IMR-90 (cell line): ENCODE measurements around the gene MICU1. TPM values are rescaled to one million over a fixed set of nuclear protein-coding genes. Genes with fewer than 3 reads are reported as not detected.

Source experiments
- ATAC-seq: fragments of 200-7000 bp; cut with Tn5 transposase; 2 replicates; pipeline ENCODE4 v1.9.1; 2020; ENCODE audit warnings: low read depth, mild to moderate bottlenecking, moderate library complexity
- BruUV-seq: library from RNA; stranded (reverse); fragments of 400-500 nt; replicated peaks from 2 replicates; lab custom pipeline; 2021; lab: Mats Ljungman, UMichigan
- CTCF ChIA-PET: fragments of 300-600 bp; formaldehyde crosslinking; extraction: SDS; loops from one replicate; lab custom pipeline; 2021; ENCODE audit warnings: antibody characterized with exemption; lab: Yijun Ruan, JAX
- POLR2A ChIA-PET: fragments of 300-600 bp; sonication (Branson Sonifier 250); formaldehyde crosslinking; loops from one replicate; lab custom pipeline; 2022; ENCODE audit warnings: antibody characterized with exemption; ENCODE audit not compliant: unreplicated experiment; lab: Charles Lee
- DNase-seq: peaks from one replicate; pipeline ENCODE4 v3.0.0; 2013
- H2AFZ ChIP-seq: replicated peaks from 2 replicates; pipeline ENCODE3; 2013; ENCODE audit warnings: low read length, mild to moderate bottlenecking; ENCODE audit not compliant: poor library complexity
- H2AK5ac ChIP-seq: 2 replicates; pipeline ENCODE4 v1.6.1; 2013; ENCODE audit warnings: low read depth, low read length, inconsistent platforms
- H2AK9ac ChIP-seq: replicated peaks from 2 replicates; pipeline ENCODE3; 2013; ENCODE audit warnings: mild to moderate bottlenecking, low read depth, low read length, moderate library complexity; ENCODE audit not compliant: poor library complexity
- H2BK120ac ChIP-seq: 2 replicates; pipeline ENCODE4 v1.6.1; 2013; ENCODE audit warnings: low read depth, low read length, inconsistent platforms
- H2BK15ac ChIP-seq: 3 replicates; pipeline ENCODE4 v1.6.1; 2013; ENCODE audit warnings: low read depth, low read length, inconsistent platforms
- H2BK20ac ChIP-seq: 2 replicates; pipeline ENCODE4 v1.6.1; 2013; ENCODE audit warnings: low read depth, mild to moderate bottlenecking, inconsistent platforms, low read length, moderate library complexity
- H2BK5ac ChIP-seq: 2 replicates; pipeline ENCODE4 v1.6.1; 2013; ENCODE audit warnings: mild to moderate bottlenecking, low read depth, low read length, inconsistent platforms; ENCODE audit not compliant: poor library complexity, severe bottlenecking
- H3K14ac ChIP-seq: replicated peaks from 2 replicates; pipeline ENCODE4 v1.6.1; 2013; ENCODE audit warnings: low read depth, low read length, inconsistent platforms
- H3K18ac ChIP-seq: 2 replicates; pipeline ENCODE4 v1.6.1; 2013; ENCODE audit warnings: low read depth, low read length, control low read depth
- H3K23ac ChIP-seq: 2 replicates; pipeline ENCODE4 v1.6.1; 2013; ENCODE audit warnings: low read depth, low read length, inconsistent platforms
- H3K27ac ChIP-seq: 2 replicates; pipeline ENCODE4 v1.5.1; 2013; ENCODE audit warnings: mild to moderate bottlenecking, control low read depth, low read length; ENCODE audit not compliant: insufficient read depth
- H3K27me3 ChIP-seq: 2 replicates; pipeline ENCODE4 v1.6.1; 2013; ENCODE audit warnings: low read length; ENCODE audit not compliant: control insufficient read depth, insufficient read depth
- H3K36me3 ChIP-seq: 2 replicates; pipeline ENCODE4 v1.6.1; 2013; ENCODE audit warnings: low read length, mixed read lengths; ENCODE audit not compliant: control insufficient read depth, insufficient read depth
- H3K4ac ChIP-seq: 2 replicates; pipeline ENCODE4 v1.6.1; 2013; ENCODE audit warnings: low read depth, low read length, inconsistent platforms
- H3K4me1 ChIP-seq: 2 replicates; pipeline ENCODE4 v1.6.1; 2013; ENCODE audit warnings: low read length, mixed read lengths; ENCODE audit not compliant: control insufficient read depth, insufficient read depth
- H3K4me2 ChIP-seq: 2 replicates; pipeline ENCODE4 v1.6.1; 2013; ENCODE audit warnings: low read depth, mild to moderate bottlenecking, control low read depth, low read length, moderate library complexity
- H3K4me3 ChIP-seq: 2 replicates; pipeline ENCODE4 v1.5.1; 2013; ENCODE audit warnings: low read depth, mild to moderate bottlenecking, control low read depth, low read length, moderate library complexity; ENCODE audit not compliant: insufficient read depth
- H3K56ac ChIP-seq: 2 replicates; pipeline ENCODE4 v1.6.1; 2013; ENCODE audit warnings: low read length, inconsistent platforms; ENCODE audit not compliant: insufficient read depth; ENCODE audit errors: extremely low read depth
- H3K79me1 ChIP-seq, 2 experiments: 2 replicates each; pipeline ENCODE4 v1.6.1; 2013; ENCODE audit warnings: low read length in 2 of 2, inconsistent platforms in 1 of 2, low read depth in 1 of 2
- H3K9ac ChIP-seq: 2 replicates; pipeline ENCODE4 v1.6.1; 2013; ENCODE audit warnings: low read depth, low read length, control low read depth
- H3K9me1 ChIP-seq: 2 replicates; pipeline ENCODE4 v1.6.1; 2013; ENCODE audit warnings: low read length, inconsistent platforms; ENCODE audit not compliant: insufficient read depth
- H3K9me3 ChIP-seq: 2 replicates; pipeline ENCODE4 v1.6.1; 2013; ENCODE audit warnings: low read length; ENCODE audit not compliant: control insufficient read depth, insufficient read depth
- H4K20me1 ChIP-seq: 2 replicates; pipeline ENCODE4 v1.6.1; 2013; ENCODE audit warnings: low read length, inconsistent platforms; ENCODE audit not compliant: insufficient read depth
- H4K5ac ChIP-seq: 2 replicates; pipeline ENCODE4 v1.6.1; 2013; ENCODE audit warnings: mild to moderate bottlenecking, low read depth, low read length, control low read depth
- H4K8ac ChIP-seq, 2 experiments: 2 replicates each; pipeline ENCODE4 v1.6.1; 2013; ENCODE audit warnings: low read depth in 2 of 2, low read length in 2 of 2, control low read depth in 1 of 2, inconsistent platforms in 1 of 2
- H4K91ac ChIP-seq: 2 replicates; pipeline ENCODE4 v1.6.1; 2013; ENCODE audit warnings: low read depth, low read length, inconsistent platforms; ENCODE audit not compliant: insufficient read depth
- BHLHE40 ChIP-seq: fragments of 150-350 bp; IDR thresholded peaks from 2 replicates; pipeline ENCODE4 v1.6.1; 2016; ENCODE audit warnings: mild to moderate bottlenecking, low read depth, low read length
- CEBPB ChIP-seq: IDR thresholded peaks from 2 replicates; pipeline ENCODE4 v1.6.1; 2012; ENCODE audit warnings: low read depth, low read length, improper control_type of control experiment
- CTCF ChIP-seq: conservative IDR thresholded peaks from 2 replicates; pipeline ENCODE4 v1.5.1; 2012; ENCODE audit warnings: mild to moderate bottlenecking, low read depth, low read length, improper control_type of control experiment
- ELK1 ChIP-seq: fragments of 150-350 bp; IDR thresholded peaks from 2 replicates; pipeline ENCODE4 v1.6.1; 2016; ENCODE audit warnings: low read depth, mild to moderate bottlenecking, low read length, moderate library complexity, borderline replicate concordance
- FOS ChIP-seq: fragments of 150-350 bp; IDR thresholded peaks from 2 replicates; pipeline ENCODE4 v1.6.1; 2016; ENCODE audit warnings: low read depth, low read length
- MAFK ChIP-seq: IDR thresholded peaks from 2 replicates; pipeline ENCODE4 v1.6.1; 2012; ENCODE audit warnings: low read depth, low read length, improper control_type of control experiment
- MAZ ChIP-seq: IDR thresholded peaks from 2 replicates; pipeline ENCODE4 v1.6.1; 2012; ENCODE audit warnings: low read depth, mild to moderate bottlenecking, low read length, improper control_type of control experiment, moderate library complexity, borderline replicate concordance
- MXI1 ChIP-seq: IDR thresholded peaks from 2 replicates; pipeline ENCODE4 v1.6.1; 2012; ENCODE audit warnings: low read depth, mild to moderate bottlenecking, low read length, moderate library complexity, borderline replicate concordance
- POLR2A ChIP-seq: IDR thresholded peaks from 2 replicates; pipeline ENCODE4 v1.6.1; 2012; ENCODE audit warnings: mild to moderate bottlenecking, low read depth, low read length
- RAD21 ChIP-seq: IDR thresholded peaks from 2 replicates; pipeline ENCODE4 v1.6.1; 2012; ENCODE audit warnings: low read length, improper control_type of control experiment
- RCOR1 ChIP-seq: IDR thresholded peaks from 2 replicates; pipeline ENCODE4 v1.6.1; 2012; ENCODE audit warnings: mild to moderate bottlenecking, low read length, improper control_type of control experiment; ENCODE audit not compliant: insufficient replicate concordance
- RFX5 ChIP-seq: IDR thresholded peaks from 2 replicates; pipeline ENCODE4 v1.8.0; 2012; ENCODE audit warnings: low read depth, mild to moderate bottlenecking, low read length, moderate library complexity
- SMC3 ChIP-seq: fragments of 150-350 bp; IDR thresholded peaks from 2 replicates; pipeline ENCODE4 v1.6.1; 2016; ENCODE audit warnings: low read depth, mild to moderate bottlenecking, antibody characterized with exemption, low read length, moderate library complexity
- USF2 ChIP-seq: fragments of 150-350 bp; IDR thresholded peaks from 2 replicates; pipeline ENCODE4 v1.6.1; 2017; ENCODE audit warnings: mild to moderate bottlenecking, antibody characterized with exemption, low read length, low read depth
- dilution Hi-C: fragments of 300-500 bp; cut with HindIII; formaldehyde crosslinking; loops from one replicate; pipeline ENCODE4 v1.14.3; 2018; ENCODE audit warnings: low sequenced_read_pairs; ENCODE audit not compliant: unreplicated experiment
- in situ Hi-C: fragments of 300-500 bp; cut with MboI; formaldehyde crosslinking; loops from 3 replicates; pipeline ENCODE4 v1.14.3; 2019; ENCODE audit warnings: low sequenced_read_pairs, inconsistent platforms, mixed read lengths
- intact Hi-C: fragments of 100-400 bp; cut with micrococcal nuclease; formaldehyde crosslinking; loops from 2 replicates; pipeline ENCODE4 v1.10.0; 2022
- polyA plus RNA-seq, 3 experiments: library from polyadenylated mRNA; depleted of rRNA; stranded (reverse); fragments of >200 nt; gene quantifications; 2 replicates each; pipeline ENCODE4 v1.2.3, GENCODE V29; 2012; ENCODE audit warnings: low replicate concordance in 1 of 3
- total RNA-seq: library from RNA; depleted of rRNA; stranded (reverse); fragments of >200 nt; gene quantifications from 2 replicates; pipeline ENCODE4 v1.2.3, GENCODE V29; 2012

The MICU1 gene
- total and polyA plus RNA-seq, 2 of the 4 experiments (the other 2 are of a cell fraction) = 43.6 to 44.7 TPM

GRCh38 chr10:72460284-72460876 lies 165.5 kb downstream of the MICU1 start:
- no peak overlapping the region for H4K5ac ChIP-seq
- intact Hi-C loops (no loop called here), dilution Hi-C loops (no loop called here), in situ Hi-C loops (no loop called here)
- no peak overlapping the region for H3K18ac ChIP-seq
- no peaks in the 10 kb centered on the region for H3K27me3 ChIP-seq
- H3K4ac ChIP-seq = no peak overlapping the region
- H3K36me3 ChIP-seq = no peaks in the 10 kb centered on the region
- no peak for DNase-seq
- H3K9me3 ChIP-seq = no peaks in the 10 kb centered on the region
- no peak for TF ChIP-seq MXI1
- TF ChIP-seq RFX5 = no peak
- no peak for TF ChIP-seq SMC3
- no peak for TF ChIP-seq RAD21
- no peak for TF ChIP-seq CEBPB
- TF ChIP-seq CTCF = no peak
- TF ChIP-seq RCOR1 = no peak
- TF ChIP-seq FOS = no peak
- TF ChIP-seq BHLHE40 = no peak
- no peak for TF ChIP-seq MAFK
- TF ChIP-seq ELK1 = no peak
- TF ChIP-seq USF2 = no peak
- TF ChIP-seq POLR2A = no peak
- no peak for TF ChIP-seq MAZ
- H2AK9ac ChIP-seq = no peak overlapping the region
- no peak overlapping the region for H3K9ac ChIP-seq
- H3K56ac ChIP-seq = no peak overlapping the region
- ATAC-seq = peak; percentile 49; the same call in 1 of the 2 replicates
- H3K23ac ChIP-seq = no peak overlapping the region
- H2BK20ac ChIP-seq = no peak overlapping the region
- H4K8ac ChIP-seq = no peak overlapping the region
- no peaks in the 10 kb centered on the region for H3K9me1 ChIP-seq
- no peak overlapping the region for H3K14ac ChIP-seq
- H3K4me1 ChIP-seq = no peaks in the 10 kb centered on the region
- no peak overlapping the region for H3K27ac ChIP-seq
- no peaks in the 10 kb centered on the region; a peak in 1 of 4 replicates for H3K79me1 ChIP-seq
- no peak overlapping the region for H3K4me2 ChIP-seq
- H2BK5ac ChIP-seq = no peak overlapping the region
- H4K91ac ChIP-seq = no peak overlapping the region
- no peak overlapping the region for H2AK5ac ChIP-seq
- no peak overlapping the region for H3K4me3 ChIP-seq
- CTCF ChIA-PET = interaction anchor here (0.7 kb wide), 1 partner anchor 19 kb away, joined by 3 read pairs; no protein-coding TSS in a partner anchor
- no peak overlapping the region for H2BK15ac ChIP-seq
- H4K20me1 ChIP-seq = no peaks in the 10 kb centered on the region
- H2BK120ac ChIP-seq = no peak overlapping the region
- no TSS peak for BruUV-seq
- H2AFZ ChIP-seq = no peak overlapping the region
- POLR2A ChIA-PET = interaction anchor here (0.6 kb wide), 1 partner anchor 297 kb away, joined by 4 read pairs; no protein-coding TSS in a partner anchor
